Type B pancreatic cell (in vitro differentiated cells): Measurements from ENCODE around the gene IL25. TPM values are rescaled to one million over a fixed set of nuclear protein-coding genes. Genes with fewer than 3 reads are reported as not detected.

ENCODE experiments used
- DNase-seq: peaks from one replicate; pipeline ENCODE4 v3.0.0; 2021; ENCODE audit warnings: mixed read lengths; ENCODE audit not compliant: unreplicated experiment; ENCODE audit errors: extremely low spot score
- H3K27ac Mint-ChIP-seq: 2 replicates; pipeline ENCODE4 v1.8.0; 2021; ENCODE audit warnings: mild to moderate bottlenecking, mixed read lengths
- H3K27me3 Mint-ChIP-seq: 2 replicates; pipeline ENCODE4 v1.8.0; 2021; ENCODE audit warnings: mixed read lengths
- H3K36me3 Mint-ChIP-seq: 2 replicates; pipeline ENCODE4 v1.8.0; 2021; ENCODE audit warnings: mixed read lengths
- H3K4me1 Mint-ChIP-seq: one replicate; pipeline ENCODE4 v1.8.0; 2021; ENCODE audit warnings: mixed read lengths; ENCODE audit not compliant: unreplicated experiment
- H3K4me3 Mint-ChIP-seq: 2 replicates; pipeline ENCODE4 v1.8.0; 2021; ENCODE audit warnings: mild to moderate bottlenecking, mixed read lengths
- H3K9me3 Mint-ChIP-seq: 2 replicates; pipeline ENCODE4 v1.8.0; 2021; ENCODE audit warnings: mixed read lengths
- CTCF ChIP-seq: fragments of 200-600 bp; sonication (generic); conservative IDR thresholded peaks from 2 replicates; pipeline ENCODE4 v1.5.0; 2021; ENCODE audit warnings: antibody characterized with exemption, mild to moderate bottlenecking
- total RNA-seq: library from RNA; stranded (reverse); gene quantifications from 2 replicates; pipeline ENCODE4 v1.2.1, GENCODE V29; 2021; ENCODE audit warnings: low replicate concordance

The IL25 gene
- total RNA-seq, 1 donor from 2014 or later, result not detected

GRCh38 chr14:23365036-23365731 is 7.4 kb upstream of the IL25 start, which contains the start of gene EFS:
Gene EFS (minus strand): TSS chr14:23365172. CDS start chr14:23365025, 147 bp downstream.
- peaks cover 11% of the 10 kb centered on the region for H3K27me3 Mint-ChIP-seq
- H3K27ac Mint-ChIP-seq, result peak within 1 kb of the TSS; percentile 96
- no peaks in the 10 kb centered on the region for H3K9me3 Mint-ChIP-seq
- no peak for TF ChIP-seq CTCF
- peaks cover 10% of the 10 kb centered on the region for H3K36me3 Mint-ChIP-seq
- H3K4me3 Mint-ChIP-seq, result peak within 1 kb of the TSS; percentile 96
- DNase-seq, result no peak
- peaks cover 29% of the 10 kb centered on the region for H3K4me1 Mint-ChIP-seq

GRCh38 chr14:23365732-23366425 is 6.7 kb upstream of the IL25 start:
- H3K36me3 Mint-ChIP-seq, result peaks cover 8% of the 10 kb centered on the region
- H3K4me3 Mint-ChIP-seq, result peak overlapping the region; percentile 86
- no peaks in the 10 kb centered on the region for H3K9me3 Mint-ChIP-seq
- H3K27ac Mint-ChIP-seq, result peak overlapping the region; percentile 83
- peaks cover 11% of the 10 kb centered on the region for H3K27me3 Mint-ChIP-seq
- no peak for DNase-seq
- no peak for TF ChIP-seq CTCF
- peaks cover 28% of the 10 kb centered on the region for H3K4me1 Mint-ChIP-seq

- H3K9me3 Mint-ChIP-seq, result no peaks in the 10 kb centered on the region
- H3K36me3 Mint-ChIP-seq, result peaks cover 4% of the 10 kb centered on the region
- H3K27me3 Mint-ChIP-seq, result peaks cover 12% of the 10 kb centered on the region
- H3K4me1 Mint-ChIP-seq, result peaks cover 23% of the 10 kb centered on the region
- peak overlapping the region; percentile 86 for H3K4me3 Mint-ChIP-seq
- DNase-seq, result peak; percentile 88
- TF ChIP-seq CTCF, result no peak
- peak overlapping the region; percentile 83 for H3K27ac Mint-ChIP-seq
Observed at GRCh38 chr14:23366426-23366921, 6.1 kb upstream of the IL25 start.

- no peak for DNase-seq
- TF ChIP-seq CTCF, result no peak
- no peaks in the 10 kb centered on the region for H3K9me3 Mint-ChIP-seq
- H3K4me3 Mint-ChIP-seq, result no peak overlapping the region
- no peaks in the 10 kb centered on the region for H3K36me3 Mint-ChIP-seq
- H3K27me3 Mint-ChIP-seq, result peaks cover 14% of the 10 kb centered on the region
- no peak overlapping the region for H3K27ac Mint-ChIP-seq
- H3K4me1 Mint-ChIP-seq, result peaks cover 8% of the 10 kb centered on the region
Observed at GRCh38 chr14:23370221-23370620, 2.4 kb upstream of the IL25 start.

GRCh38 chr14:23371865-23372264 is 744 bp upstream of the IL25 start:
- peaks cover 12% of the 10 kb centered on the region for H3K27me3 Mint-ChIP-seq
- DNase-seq, result no peak
- no peak for TF ChIP-seq CTCF
- H3K27ac Mint-ChIP-seq, result no peak overlapping the region
- H3K9me3 Mint-ChIP-seq, result no peaks in the 10 kb centered on the region
- H3K36me3 Mint-ChIP-seq, result no peaks in the 10 kb centered on the region
- H3K4me1 Mint-ChIP-seq, result peaks cover 4% of the 10 kb centered on the region
- no peak overlapping the region for H3K4me3 Mint-ChIP-seq
